ENCODE data around the gene HSF5. TPM values are rescaled to one million over a fixed set of nuclear protein-coding genes. Genes with fewer than 3 reads are reported as not detected.
A peak's percentile ranks its signal among the peaks of the same experiment; 100 is the strongest.

The HSF5 gene
- polyA plus RNA-seq, 3 donors = 0.07 TPM; not detected in 2

DNA sequence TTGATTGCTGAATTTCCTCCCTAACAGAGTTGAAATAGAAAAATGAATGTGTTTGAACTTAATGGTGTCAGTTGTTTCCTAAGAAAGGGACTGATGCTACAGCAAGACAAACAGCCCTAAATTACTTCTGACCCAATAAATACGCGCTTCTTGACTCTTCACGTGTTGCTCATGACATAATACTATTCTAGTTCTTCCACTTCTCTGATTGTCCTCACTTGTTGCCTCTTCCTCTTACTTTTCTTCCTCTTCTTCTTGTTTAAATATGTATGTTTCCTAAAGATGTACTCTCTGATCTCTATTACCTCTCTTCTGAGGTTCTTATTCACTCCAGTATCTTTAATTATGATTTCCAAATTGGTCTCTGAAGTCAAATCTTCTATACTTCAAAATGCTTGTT is 103.3 kb downstream of the HSF5 start:
- no peak overlapping the region for H3K27ac ChIP-seq (ENCODE audit: low read depth in 1 of 2, low read length in 2 of 2)
- peaks cover 0 to 3% (median 0%) of the 10 kb centered on the region in 7 donors for H3K9me3 Mint-ChIP-seq
- no peak overlapping the region for H3K9ac ChIP-seq (ENCODE audit: insufficient read depth, low read length, poor library complexity, severe bottlenecking)
- WGBS (ENCODE audit: insufficient coverage) = 27% methylated on average over 3 of the region's 3 CpGs
- no peaks in the 10 kb centered on the region for H4K20me1 ChIP-seq (ENCODE audit: insufficient read depth, low read length)
- H2AFZ ChIP-seq (ENCODE audit: insufficient read depth, low read depth, low read length, poor library complexity, severe bottlenecking) = no peak overlapping the region
- H3K27ac Mint-ChIP-seq = peak overlapping the region in 2 of 7 donors; percentile 13 to 55
- H3K4me2 ChIP-seq (replicated peaks; ENCODE audit: extremely low read depth, low read length, poor library complexity, severe bottlenecking) = no peak overlapping the region
- H3K4me3 ChIP-seq (replicated peaks in 1 of 3; ENCODE audit: low read depth in 2 of 3, low read length in 3 of 3) = no peak overlapping the region
- H3K4me1 ChIP-seq (ENCODE audit: control insufficient read depth in 1 of 2, insufficient read depth in 2 of 2, low read length in 2 of 2) = peaks cover 11 to 13% of the 10 kb centered on the region in 2 donors
- peaks cover 2 to 17% (median 13%) of the 10 kb centered on the region in 3 donors for H3K27me3 Mint-ChIP-seq (ENCODE audit: low read depth in 3 of 3)
- peaks cover 32% of the 10 kb centered on the region for H3K4me1 Mint-ChIP-seq
- peak; percentile 14 to 30 (median 26) for DNase-seq
- H3K4me3 Mint-ChIP-seq = no peak overlapping the region
- intact Hi-C loops (cut with micrococcal nuclease) = no loop called here
- H3K36me3 ChIP-seq (replicated peaks in 1 of 2; ENCODE audit: control insufficient read depth in 1 of 2, insufficient read depth in 2 of 2, low read length in 2 of 2) = no peaks in the 10 kb centered on the region
- no peaks in the 10 kb centered on the region for H3K36me3 Mint-ChIP-seq
- H3K9me3 ChIP-seq (replicated peaks in 1 of 2; ENCODE audit: control insufficient read depth in 1 of 2, insufficient read depth in 1 of 2, low read length in 2 of 2) = no peaks in the 10 kb centered on the region
- TF ChIP-seq, protein P1, sequence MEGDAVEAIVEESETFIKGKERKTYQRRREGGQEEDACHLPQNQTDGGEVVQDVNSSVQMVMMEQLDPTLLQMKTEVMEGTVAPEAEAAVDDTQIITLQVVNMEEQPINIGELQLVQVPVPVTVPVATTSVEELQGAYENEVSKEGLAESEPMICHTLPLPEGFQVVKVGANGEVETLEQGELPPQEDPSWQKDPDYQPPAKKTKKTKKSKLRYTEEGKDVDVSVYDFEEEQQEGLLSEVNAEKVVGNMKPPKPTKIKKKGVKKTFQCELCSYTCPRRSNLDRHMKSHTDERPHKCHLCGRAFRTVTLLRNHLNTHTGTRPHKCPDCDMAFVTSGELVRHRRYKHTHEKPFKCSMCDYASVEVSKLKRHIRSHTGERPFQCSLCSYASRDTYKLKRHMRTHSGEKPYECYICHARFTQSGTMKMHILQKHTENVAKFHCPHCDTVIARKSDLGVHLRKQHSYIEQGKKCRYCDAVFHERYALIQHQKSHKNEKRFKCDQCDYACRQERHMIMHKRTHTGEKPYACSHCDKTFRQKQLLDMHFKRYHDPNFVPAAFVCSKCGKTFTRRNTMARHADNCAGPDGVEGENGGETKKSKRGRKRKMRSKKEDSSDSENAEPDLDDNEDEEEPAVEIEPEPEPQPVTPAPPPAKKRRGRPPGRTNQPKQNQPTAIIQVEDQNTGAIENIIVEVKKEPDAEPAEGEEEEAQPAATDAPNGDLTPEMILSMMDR (IDR thresholded peaks at IDR 0.05) = no peak
- H3K27me3 ChIP-seq (ENCODE audit: control insufficient read depth in 2 of 2, insufficient read depth in 2 of 2, low read length in 2 of 2) = no peaks in the 10 kb centered on the region
- no peaks in the 10 kb centered on the region for H3K79me2 ChIP-seq (ENCODE audit: insufficient read depth, low read length)

DNA sequence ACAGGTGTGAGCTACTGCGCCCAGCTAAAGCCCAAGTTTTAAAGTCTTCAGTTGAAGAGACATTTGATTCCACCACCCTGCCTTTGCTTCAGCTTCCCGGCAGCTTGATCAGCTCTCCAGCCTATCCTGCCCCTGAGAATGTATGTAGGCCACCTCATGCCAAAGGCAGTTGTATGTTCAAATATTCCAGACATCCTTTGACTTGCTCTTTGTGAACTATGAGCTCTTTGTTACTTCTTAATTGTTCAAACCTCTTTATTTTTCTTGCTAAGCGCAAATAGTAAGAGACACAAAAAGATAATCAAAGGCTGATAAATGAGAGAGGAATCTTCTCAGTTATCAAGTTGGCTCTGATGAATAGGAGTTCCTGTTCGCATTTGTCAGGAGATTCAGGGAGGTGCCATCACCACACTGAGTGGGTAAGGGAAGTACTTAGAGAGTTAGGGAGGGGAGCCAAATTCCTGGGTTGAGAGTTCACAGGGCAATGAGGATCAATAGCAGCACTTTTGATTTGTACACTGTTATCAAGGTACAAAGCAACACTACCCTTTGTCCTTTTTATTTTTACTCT is 104.2 kb downstream of the HSF5 start:
- H3K4me1 Mint-ChIP-seq = peaks cover 29% of the 10 kb centered on the region
- Histone ChIP-seq H4K20me1 (ENCODE audit: insufficient read depth, low read length) (no peaks in the 10 kb centered on the region), H3K9me3 (replicated peaks in 1 of 2; ENCODE audit: control insufficient read depth in 1 of 2, insufficient read depth in 1 of 2, low read length in 2 of 2) (no peaks in the 10 kb centered on the region), H2AFZ (ENCODE audit: insufficient read depth, low read depth, low read length, poor library complexity, severe bottlenecking) (no peak overlapping the region), H3K27me3 (ENCODE audit: control insufficient read depth in 2 of 2, insufficient read depth in 2 of 2, low read length in 2 of 2) (no peaks in the 10 kb centered on the region), H3K9ac (ENCODE audit: insufficient read depth, low read length, poor library complexity, severe bottlenecking) (no peak overlapping the region), H3K4me1 (ENCODE audit: control insufficient read depth in 1 of 2, insufficient read depth in 2 of 2, low read length in 2 of 2) (peaks cover 11 to 13% of the 10 kb centered on the region in 2 donors), H3K27ac (ENCODE audit: low read depth in 1 of 2, low read length in 2 of 2) (no peak overlapping the region), H3K4me3 (replicated peaks in 1 of 3; ENCODE audit: low read depth in 2 of 3, low read length in 3 of 3) (no peak overlapping the region), H3K36me3 (replicated peaks in 1 of 2; ENCODE audit: control insufficient read depth in 1 of 2, insufficient read depth in 2 of 2, low read length in 2 of 2) (no peaks in the 10 kb centered on the region), H3K79me2 (ENCODE audit: insufficient read depth, low read length) (no peaks in the 10 kb centered on the region), H3K4me2 (replicated peaks; ENCODE audit: extremely low read depth, low read length, poor library complexity, severe bottlenecking) (no peak overlapping the region)
- H3K27me3 Mint-ChIP-seq (ENCODE audit: low read depth in 3 of 3) = peaks cover 5 to 24% (median 10%) of the 10 kb centered on the region in 3 donors
- no peaks in the 10 kb centered on the region for H3K36me3 Mint-ChIP-seq
- H3K4me3 Mint-ChIP-seq = peak overlapping the region in 1 of 2 donors; percentile 37
- H3K9me3 Mint-ChIP-seq = peaks cover 0 to 3% (median 0%) of the 10 kb centered on the region in 7 donors
- H3K27ac Mint-ChIP-seq = peak overlapping the region in 1 of 7 donors; percentile 31
- TF ChIP-seq, protein P1 (IDR thresholded peaks at IDR 0.05) = no peak
- WGBS (ENCODE audit: insufficient coverage) = 81% methylated on average over 3 of the region's 4 CpGs
- intact Hi-C loops (cut with micrococcal nuclease) = no loop called here
- DNase-seq = no peak

All from CD14-positive monocyte (primary cell).